ENCODE data around the gene APOL4.
"Not testable (repeated sequence)": the region's sequence is repeated elsewhere in the genome, so short reads cannot be mapped to it uniquely, and the experiment has no call there.

APOL4 gene

DNA sequence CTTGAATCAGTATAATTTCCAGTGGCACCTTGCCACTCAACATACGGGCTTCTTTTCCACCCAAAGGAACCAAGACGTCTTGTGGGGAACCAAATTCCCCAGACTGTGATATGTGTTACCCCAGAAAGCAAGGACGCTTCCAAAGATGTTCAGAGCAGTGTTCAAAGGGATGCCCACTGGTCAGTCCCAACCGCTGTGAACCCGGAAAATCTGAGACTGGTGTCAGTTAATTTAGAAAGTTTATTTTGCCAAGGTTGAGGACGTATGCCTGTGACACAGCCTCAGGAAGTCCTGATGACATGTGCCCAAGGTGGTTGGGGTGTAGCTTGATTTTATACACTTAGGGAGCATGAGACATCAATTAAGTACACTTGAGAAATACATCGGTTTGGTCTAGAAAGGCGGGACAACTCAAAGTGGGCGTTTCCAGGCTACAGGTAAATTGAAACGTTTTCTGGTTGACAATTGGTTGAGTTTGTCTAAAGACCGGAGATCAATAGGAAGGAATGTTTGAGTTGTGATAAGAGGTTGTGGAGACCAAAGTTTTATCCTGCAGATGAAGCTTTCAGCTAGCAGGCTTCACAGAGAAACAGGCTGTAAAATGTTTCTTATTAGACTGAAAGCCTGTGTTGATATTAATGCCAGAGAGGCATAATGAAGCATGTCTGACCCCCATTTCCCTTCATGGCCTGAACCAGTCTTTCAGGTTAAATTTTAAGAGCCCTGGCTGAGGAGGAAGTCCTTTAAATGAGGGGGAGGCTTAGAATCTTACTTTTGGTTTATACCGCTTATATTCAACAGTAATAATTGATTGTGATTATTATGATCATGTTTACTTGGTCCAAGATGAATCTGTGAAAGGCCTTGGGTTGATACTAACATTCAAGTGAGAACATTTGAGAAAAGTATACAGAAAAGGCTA is 47.8 kb downstream of the APOL4 start:
- no peak for DNase-seq

- DNase-seq: not testable (repeated sequence)
These were observed 48.8 kb downstream of the APOL4 start for GRCh38 chr22:36152821-36153220.

DNA sequence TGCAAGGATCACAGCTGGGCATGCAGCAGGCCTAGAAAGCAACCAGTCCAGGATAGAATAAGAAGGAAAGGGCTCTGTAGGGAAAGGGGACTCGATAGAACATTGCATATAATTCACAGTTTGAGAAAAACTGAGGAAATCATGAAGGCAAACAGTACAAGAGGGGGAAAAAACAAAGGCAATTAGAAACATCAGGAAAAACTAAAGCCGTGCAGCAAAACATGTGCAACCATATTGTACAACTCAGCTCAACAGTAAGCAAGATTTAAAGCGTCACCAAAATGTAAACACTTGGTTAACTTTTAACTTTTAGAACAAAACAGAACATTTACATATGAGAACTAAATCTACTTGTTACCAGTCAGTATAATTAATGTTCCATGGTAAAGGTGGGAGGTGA is 49.5 kb downstream of the APOL4 start:
- DNase-seq: no peak

GRCh38 chr22:36151006-36151595 is 50.5 kb downstream of the APOL4 start:
- no peak for DNase-seq

DNA sequence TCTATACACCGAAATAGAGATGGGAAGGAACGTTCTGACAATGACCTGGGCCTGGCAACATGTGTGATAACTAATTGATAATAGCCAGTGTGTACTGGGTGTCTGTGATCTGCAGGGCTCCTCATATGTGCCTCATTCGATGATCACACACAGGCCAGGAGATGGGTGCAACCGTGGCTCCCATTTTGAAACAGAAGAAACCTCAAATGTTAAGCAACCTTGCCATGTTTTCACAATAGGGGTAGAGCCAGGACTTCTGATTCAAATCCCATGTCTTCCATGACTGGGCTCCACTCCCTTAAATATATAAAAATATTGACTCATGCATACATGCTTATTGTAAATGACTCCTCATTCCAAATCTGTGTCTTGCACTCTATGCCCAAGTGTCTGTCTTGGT is 52.2 kb downstream of the APOL4 start:
- no peak for DNase-seq

- DNase-seq: no peak
These were observed 53.2 kb downstream of the APOL4 start for GRCh38 chr22:36148411-36148810.

DNA sequence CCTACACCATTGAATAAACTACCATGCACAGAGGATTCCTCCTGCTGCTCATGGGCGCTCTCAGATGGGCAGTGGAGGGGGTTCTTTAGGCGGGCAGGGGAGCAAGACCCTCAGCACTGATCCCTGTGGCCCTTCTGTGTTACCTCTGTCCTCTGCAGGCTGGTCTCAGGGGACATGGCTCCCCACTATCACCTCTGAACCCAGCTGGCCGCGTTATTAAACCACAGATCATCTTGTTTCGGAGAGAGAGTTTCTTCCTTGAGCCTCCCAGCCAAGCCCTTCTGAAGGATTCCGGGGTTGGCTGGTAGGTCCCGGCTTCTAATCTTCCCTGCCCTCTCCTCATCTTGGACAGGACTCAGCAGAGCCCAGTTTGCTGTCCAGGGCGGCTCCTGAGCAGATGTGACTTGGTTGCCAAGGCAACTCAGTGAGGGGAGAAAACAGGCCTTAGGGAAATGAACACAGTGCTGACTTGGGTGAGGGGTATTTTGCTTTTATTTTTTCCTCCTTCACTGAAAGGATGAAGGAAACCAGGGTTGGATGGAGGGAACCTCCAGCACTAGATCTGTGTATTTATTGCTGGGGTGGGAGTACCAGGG is 54.3 kb downstream of the APOL4 start:
- no peak for DNase-seq

GRCh38 chr22:36145881-36146280 is 55.7 kb downstream of the APOL4 start:
- peak in 2 of 14 donors; percentile 11 to 51 for DNase-seq

GRCh38 chr22:36144886-36145541 is 56.6 kb downstream of the APOL4 start:
- DNase-seq: peak in 10 of 14 donors; percentile 8 to 68 (median 24)

GRCh38 chr22:36143956-36144355 is 57.7 kb downstream of the APOL4 start:
- no peak for DNase-seq

- no peak for DNase-seq
These were observed 58.4 kb downstream of the APOL4 start for GRCh38 chr22:36143066-36143815.

- no peak for DNase-seq
These were observed 60.1 kb downstream of the APOL4 start for GRCh38 chr22:36141481-36141880.

Measured in C1 segment of cervical spinal cord (tissue), 14 donors.